AG09309 (cell line): ENCODE measurements around the gene EEF1G.

Experiments used
- DNase-seq: peaks from one replicate; pipeline ENCODE4 v3.0.0-alpha.2; 2010; ENCODE audit warnings: low read depth
- H3K4me3 ChIP-seq: 2 replicates; pipeline ENCODE4 v1.5.1; 2011; ENCODE audit warnings: mild to moderate bottlenecking, low read depth, low read length, moderate library complexity; ENCODE audit not compliant: control insufficient read depth
- TF ChIP-seq, protein P1 (sequence below): IDR thresholded peaks from 2 replicates; pipeline ENCODE4 v1.5.1; 2011; ENCODE audit warnings: mild to moderate bottlenecking, low read depth, low read length, inconsistent platforms; ENCODE audit not compliant: insufficient read depth, control insufficient read depth; ENCODE audit errors: missing control alignments

Gene EEF1G

GRCh38 chr11:62546929-62547625 lies 26.6 kb downstream of the EEF1G start:
- H3K4me3 ChIP-seq: peak overlapping the region; percentile 98
- DNase-seq: no peak

DNA sequence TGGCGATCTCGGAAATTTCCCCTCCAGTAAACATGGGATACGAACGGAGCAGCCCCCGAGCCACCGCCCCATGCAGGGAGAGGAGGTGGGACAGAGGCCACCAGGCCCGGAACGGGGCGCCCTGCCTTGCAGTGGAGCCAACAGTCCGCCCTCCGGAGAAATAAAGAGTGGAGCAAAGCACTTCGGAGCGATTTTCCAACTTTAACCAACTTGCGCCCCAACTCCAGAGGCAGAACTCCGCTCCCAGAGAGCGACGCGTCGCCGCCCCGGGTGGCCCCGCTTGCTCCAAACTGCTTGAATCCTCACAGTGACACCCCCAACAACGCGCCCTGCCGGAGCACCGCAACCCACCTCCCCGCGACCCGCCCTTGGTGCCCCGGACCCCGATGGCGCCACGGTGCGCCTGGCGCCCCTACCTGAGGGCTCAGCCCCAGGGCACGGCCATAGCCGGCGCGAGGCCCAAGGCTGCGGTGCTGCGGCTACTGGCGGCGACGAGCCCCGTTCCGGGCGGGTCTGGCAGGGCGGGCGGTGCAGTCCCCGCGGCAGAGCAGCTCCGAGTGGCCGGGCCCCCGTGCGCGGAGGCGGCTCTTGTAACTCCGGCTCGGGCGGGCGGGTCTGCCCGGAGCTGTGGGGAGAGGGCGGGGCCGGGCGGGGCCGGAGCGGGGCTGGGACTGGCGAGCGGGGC lies 27.3 kb downstream of the EEF1G start, which contains the start of gene AHNAK:
Gene AHNAK, minus strand, starts transcription at position 563 of the 685 bp plus-strand sequence. CDS start 10,708 bp downstream, outside the sequence.
- peak within 1 kb of the TSS; percentile 98 for H3K4me3 ChIP-seq
- DNase-seq: no peak
- TF ChIP-seq, protein P1, sequence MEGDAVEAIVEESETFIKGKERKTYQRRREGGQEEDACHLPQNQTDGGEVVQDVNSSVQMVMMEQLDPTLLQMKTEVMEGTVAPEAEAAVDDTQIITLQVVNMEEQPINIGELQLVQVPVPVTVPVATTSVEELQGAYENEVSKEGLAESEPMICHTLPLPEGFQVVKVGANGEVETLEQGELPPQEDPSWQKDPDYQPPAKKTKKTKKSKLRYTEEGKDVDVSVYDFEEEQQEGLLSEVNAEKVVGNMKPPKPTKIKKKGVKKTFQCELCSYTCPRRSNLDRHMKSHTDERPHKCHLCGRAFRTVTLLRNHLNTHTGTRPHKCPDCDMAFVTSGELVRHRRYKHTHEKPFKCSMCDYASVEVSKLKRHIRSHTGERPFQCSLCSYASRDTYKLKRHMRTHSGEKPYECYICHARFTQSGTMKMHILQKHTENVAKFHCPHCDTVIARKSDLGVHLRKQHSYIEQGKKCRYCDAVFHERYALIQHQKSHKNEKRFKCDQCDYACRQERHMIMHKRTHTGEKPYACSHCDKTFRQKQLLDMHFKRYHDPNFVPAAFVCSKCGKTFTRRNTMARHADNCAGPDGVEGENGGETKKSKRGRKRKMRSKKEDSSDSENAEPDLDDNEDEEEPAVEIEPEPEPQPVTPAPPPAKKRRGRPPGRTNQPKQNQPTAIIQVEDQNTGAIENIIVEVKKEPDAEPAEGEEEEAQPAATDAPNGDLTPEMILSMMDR: no peak

More at GRCh38 chr11:62546929-62547625, 26.6 kb downstream of the EEF1G start:
- TF ChIP-seq, protein P1: no peak

DNA sequence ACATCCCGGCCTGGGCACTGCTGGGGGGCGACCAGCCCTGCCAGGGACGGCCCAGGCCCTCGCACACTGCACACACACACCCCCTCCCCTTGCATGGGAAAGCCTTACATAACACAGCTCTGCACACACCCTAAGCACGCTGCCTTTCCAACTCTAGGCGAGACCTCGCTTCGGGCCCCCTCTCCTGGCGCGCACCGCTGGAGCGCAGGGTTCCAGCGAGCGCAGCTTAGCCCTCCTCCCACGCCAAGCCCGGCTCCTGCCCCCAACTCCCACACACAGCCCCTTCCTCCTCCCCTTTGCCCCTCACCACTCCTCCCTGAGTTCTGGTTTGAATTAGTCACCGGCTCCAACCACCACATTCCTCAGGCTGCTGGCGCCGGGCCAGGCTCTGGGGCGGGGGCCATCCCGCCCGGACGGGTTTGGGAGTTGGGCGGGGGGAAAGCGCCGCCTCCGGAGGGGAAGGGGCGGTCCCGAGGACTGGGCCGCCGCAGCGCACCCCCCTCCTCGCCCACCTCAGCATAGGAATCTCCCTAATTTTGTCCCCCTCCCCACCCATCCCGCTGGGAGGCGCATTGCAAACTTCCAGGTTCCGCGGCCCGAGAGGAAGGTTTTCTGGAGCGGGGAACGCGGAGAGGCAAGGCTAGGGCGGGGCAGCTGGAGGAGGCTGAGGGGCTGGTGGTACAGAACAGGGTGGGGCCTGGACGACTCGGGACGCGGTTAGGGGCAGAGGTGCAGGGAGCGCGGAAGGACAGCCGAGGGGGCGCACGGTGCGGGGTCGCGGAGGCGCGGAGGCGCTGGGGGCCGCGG lies 28.1 kb downstream of the EEF1G start:
- TF ChIP-seq, protein P1: no peak
- DNase-seq: peak; percentile 64
- H3K4me3 ChIP-seq: peak overlapping the region; percentile 98

DNA sequence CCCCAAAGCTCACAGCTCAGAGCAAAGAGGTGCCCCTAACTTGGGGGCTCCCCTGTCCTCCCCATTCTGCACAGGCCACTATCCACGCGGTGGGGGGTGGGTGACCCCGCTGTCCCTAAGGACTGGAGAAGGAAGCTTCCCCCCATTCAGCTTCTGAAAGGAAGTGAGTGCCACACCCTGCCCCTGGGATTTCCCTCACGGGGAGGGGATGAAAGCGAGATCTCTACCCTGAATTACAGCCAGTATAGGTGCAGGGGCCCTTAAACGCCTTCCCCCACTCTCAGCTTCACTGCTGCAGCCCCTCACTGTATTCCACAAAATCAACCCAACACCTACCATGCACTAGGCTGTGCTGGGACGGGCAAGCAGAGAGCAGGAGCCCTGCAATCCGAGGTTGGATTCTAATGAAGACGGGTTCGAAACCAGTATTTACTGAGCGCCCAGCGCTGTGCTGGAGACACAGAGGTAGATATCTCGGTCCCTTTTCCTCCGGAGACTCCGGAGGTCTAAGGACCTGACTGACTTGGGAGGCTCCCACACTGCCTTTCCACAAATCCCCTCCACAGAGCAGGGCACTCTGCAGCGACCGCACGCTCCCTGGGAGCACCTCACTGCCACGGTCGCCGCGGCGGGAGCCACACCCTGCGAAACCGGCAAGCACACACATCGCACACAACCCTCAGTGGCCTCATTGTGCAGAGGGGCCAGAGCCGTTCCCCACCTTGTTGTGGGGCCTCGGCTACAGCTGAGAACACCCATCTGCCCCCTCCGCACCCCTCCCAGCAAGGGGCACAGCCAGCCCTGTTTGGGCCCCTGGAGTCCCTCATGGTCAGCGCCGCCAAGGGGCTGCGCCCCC lies 28.9 kb downstream of the EEF1G start:
- peak overlapping the region; percentile 98 for H3K4me3 ChIP-seq
- TF ChIP-seq, protein P1: no peak
- DNase-seq: no peak

GRCh38 chr11:62543680-62544444 lies 29.8 kb downstream of the EEF1G start:
- peak overlapping the region; percentile 98 for H3K4me3 ChIP-seq
- TF ChIP-seq, protein P1: no peak
- DNase-seq: no peak
